Medulla oblongata (tissue), 1 donor: ENCODE data around the gene SYNGR2.

Experiments used
- DNase-seq: peaks from one replicate; pipeline ENCODE4 v3.0.0-alpha.2; 2015; ENCODE audit errors: extremely low spot score

The SYNGR2 gene, protein sequence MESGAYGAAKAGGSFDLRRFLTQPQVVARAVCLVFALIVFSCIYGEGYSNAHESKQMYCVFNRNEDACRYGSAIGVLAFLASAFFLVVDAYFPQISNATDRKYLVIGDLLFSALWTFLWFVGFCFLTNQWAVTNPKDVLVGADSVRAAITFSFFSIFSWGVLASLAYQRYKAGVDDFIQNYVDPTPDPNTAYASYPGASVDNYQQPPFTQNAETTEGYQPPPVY

DNA sequence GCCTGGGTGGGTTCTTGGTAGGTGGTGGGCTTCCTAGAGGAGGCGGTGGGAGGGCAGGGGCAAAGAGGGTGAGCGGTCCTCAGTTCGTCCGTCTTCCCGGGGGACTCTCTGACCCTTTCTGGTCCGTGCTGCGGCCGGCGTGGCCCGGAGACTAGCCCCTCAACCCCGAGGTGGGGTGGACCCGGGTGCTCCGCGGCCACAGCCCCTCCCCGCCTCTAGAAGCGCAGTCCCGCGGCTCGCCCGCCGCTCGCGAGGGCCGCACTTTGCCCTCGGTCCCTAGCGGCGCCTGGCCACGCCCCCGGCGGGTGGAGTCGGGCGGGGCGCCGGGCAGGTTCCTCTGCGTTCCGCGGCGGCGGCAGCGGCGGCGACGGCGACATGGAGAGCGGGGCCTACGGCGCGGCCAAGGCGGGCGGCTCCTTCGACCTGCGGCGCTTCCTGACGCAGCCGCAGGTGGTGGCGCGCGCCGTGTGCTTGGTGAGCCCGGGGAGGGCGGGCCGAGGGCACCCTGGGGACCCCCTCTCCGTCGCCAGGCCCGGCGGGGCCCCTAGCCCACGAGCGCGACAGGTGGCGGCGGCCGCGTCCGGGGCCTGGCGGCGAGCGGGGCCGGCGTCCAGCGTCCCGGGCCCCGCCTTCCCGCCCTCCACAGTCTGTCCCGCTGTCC, at the start of gene SYNGR2:
Gene SYNGR2 (plus strand): TSS at position 340 of the 661 bp plus-strand sequence. CDS start 36 bp downstream, at position 376.
- DNase-seq = peak; percentile 79

DNA sequence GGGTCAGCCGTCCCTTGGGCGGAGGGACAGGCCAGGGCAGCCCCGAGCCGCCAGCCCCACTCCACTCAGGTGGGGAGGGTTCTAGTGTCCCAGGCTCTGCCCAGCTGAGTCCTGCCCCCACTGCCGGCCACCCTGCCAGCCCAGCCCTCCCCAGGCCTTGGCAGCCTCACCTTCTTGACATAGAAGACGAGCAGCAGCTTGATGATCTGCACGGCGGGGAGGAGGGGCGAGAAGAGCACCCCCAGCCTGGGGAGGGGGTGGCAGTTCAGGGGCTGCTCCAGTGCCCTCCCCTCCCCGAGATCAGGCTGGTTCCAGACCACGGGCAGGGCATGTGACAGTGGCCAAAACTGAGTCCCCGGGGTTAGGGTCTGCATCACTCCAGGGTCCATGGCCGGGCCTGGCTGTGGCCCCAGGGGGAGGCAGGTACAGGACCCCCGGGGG, 49.6 kb upstream of the SYNGR2 start:
- DNase-seq = no peak

DNA sequence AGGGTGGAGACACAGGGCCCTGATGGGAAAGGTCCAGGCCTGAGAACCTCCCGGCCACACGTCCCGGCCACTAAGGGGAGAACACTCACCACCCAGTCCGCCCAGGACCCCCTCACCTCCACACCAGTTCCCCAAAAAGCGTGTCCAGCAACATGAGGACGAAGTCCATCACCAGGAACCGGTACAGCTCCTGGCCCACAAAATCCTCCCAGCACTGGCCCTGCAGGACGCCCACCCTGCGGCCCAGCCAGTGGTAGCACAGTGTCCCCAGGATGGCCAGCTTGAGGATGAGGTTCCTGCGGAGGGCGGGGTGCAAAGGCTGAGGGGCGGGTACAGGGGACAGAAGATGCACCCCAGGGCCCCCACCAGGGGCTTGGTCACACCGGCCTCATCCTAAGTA, 47.8 kb upstream of the SYNGR2 start:
- no peak for DNase-seq

GRCh38 chr17:78120971-78121800, 47.2 kb upstream of the SYNGR2 start:
- no peak for DNase-seq

- no peak for DNase-seq
Measured at GRCh38 chr17:78121801-78122215, 46.6 kb upstream of the SYNGR2 start.

DNA sequence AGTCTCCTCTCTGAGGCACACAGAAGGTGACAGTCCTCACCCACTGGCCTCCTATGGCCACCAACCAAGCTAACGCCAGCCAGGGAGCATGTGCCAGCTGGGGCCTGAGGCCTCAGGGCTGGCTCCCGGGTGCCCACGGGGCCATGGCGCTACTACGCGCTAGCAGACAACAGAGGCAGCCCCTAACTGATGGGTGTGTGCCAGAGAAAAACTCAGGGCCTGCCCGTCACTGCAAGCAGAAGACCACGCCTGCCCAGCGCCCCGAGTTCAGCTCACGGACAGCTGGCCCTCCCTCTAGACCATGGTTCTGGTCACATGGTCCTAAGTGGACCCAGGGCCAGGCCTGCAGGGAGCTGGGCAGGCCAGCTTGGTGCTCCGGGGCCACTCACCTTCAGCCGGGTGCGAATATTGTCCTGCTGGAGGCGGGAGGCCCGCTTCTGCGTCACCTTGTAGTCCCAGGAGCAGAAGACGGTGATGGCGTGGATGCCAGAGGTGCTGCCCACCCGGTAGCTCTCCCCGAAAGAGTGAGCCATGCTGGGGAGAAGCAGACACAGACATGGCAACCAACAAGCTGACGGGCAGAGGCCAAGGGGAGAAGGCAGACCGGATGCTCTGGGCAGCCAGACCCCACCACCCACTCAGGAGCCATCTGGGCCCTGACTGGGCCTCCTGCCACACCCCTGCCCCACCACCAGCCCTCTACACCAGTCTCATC, 46.0 kb upstream of the SYNGR2 start:
- no peak for DNase-seq

GRCh38 chr17:78122931-78123249, 45.5 kb upstream of the SYNGR2 start:
- DNase-seq = no peak

GRCh38 chr17:78123258-78123929, 45.0 kb upstream of the SYNGR2 start:
- no peak for DNase-seq

GRCh38 chr17:78124081-78124835, 44.1 kb upstream of the SYNGR2 start:
- DNase-seq = no peak

- DNase-seq = no peak
Measured at GRCh38 chr17:78124836-78125137, 43.6 kb upstream of the SYNGR2 start.

GRCh38 chr17:78125138-78125913, 43.1 kb upstream of the SYNGR2 start:
- DNase-seq = no peak

DNA sequence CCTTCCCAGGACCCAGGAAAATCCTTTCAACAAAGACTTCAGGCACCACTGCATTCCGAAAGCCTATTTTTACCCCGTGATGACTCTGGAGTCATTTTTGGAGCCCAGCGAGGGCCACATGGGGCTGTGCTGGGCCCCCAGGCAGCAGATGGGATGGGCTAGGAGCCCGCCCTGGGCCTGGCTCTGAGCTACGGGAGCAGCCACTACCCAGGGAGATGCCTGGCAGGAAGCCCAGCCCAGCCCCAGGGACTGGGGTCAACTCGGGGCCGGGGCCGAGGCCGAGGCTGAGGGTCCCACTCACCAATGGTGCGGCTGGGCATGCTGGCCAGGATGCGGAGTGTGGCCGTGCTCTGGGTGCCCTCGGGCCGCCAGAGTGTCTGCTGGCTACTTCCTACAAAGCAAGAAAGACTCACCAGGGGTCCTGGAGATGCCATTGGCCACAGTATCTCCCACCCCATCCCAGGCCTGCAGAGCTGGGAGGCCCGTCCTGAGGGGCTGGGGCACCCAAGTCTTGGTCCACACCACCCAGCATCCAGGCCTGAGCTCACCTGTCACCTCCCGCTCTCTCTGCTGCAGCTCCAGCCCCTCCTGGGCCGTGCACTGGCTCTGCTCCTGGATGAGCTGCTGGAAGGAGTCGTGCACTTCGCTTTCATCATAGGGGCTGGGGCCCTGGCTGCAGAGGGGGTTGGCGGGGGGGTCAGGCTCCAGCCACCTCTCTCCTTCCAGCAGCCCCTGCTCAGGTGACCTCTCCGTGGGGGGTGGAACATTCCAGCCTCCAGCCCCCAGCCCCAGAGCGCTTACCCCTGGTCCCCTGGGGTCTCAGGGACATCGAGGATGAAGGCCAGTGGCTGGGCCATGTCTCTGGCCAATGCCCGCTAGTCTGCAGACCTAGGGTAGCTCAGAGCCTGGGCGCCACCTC, 42.1 kb upstream of the SYNGR2 start:
- DNase-seq = no peak

DNA sequence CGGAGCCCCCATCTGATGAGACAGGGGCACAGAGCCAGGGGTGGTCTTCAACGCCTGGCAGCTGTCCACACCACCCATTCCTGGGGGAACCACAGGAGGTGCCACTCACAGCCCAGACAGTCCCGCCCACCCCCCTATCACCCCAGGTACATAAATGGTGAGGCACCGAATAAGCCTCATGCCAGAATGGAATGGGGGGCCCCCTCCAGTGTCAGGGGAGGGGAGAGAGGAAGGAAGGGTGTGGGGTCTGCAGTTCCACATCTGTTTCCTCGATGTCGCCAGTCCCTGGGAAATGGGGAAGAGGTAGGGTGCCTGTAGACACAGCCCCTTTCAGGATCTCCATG, 41.5 kb upstream of the SYNGR2 start:
- DNase-seq = no peak

DNA sequence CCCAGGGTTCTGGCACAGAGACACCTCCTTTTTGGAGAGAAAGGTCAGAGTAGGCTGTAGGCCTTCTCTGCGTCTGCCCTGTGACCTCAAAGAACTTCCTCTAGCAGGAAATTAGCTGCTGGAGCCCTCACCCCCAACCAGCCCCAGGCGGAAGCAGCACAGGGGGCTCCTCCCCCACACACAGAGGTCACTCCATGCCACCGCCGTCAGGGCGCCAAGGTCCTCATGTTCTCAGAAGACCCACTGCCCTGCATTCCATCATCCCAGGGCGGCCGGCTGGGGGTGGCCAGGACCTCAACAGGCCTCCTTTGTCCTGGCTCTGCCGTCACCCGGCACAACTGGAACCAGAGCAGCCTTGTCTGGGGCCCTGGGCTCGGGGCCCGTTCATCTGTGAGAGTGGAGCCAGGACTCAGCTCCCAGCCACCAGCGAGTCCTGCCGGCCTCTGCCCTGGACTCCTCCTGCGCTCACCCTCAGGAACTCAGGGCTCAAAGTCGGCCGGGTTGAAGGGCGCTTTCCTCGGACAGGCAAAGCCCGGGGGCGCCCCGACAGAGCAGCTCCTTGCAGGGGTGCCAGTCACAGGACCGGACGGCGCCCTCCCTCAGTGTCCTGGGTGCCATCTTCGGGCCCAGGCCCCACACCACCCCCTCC, 41.0 kb upstream of the SYNGR2 start:
- peak; percentile 95 for DNase-seq

DNA sequence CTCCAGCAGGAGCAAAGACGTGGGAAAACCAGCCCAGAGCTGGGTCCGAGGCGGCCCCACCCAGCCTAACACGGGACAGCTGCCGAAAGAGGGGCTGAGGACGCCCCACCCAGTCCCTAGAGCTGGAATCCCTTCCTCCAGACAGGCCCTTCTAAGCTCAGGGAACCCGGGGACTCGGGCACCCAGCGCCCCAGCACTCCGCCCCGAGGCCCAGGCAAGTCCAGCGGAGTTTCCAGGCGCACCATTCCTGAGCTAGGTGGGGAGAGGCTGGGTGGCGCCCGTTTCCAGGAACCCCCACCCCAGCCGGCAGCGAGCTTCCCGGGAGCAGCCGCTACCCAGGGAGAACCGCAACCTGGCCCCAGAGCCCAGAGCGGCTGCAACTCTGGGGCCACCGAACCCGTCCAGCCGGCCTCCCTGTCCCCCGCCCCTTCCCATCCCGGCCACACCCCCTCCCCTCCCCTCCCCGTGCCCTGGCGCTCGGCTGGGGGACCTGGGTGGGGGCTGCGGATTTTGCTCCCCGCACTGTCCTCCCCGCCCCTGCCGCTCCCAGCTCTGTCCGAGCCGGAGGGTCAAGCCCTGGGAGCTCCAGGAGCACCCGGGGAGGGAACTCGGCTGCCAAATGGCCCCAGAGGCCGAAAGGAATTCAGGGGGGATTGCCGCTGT, 40.4 kb upstream of the SYNGR2 start:
- no peak for DNase-seq

- DNase-seq = peak; percentile 79
Measured at GRCh38 chr17:78128551-78129350, 39.6 kb upstream of the SYNGR2 start, which contains the start of gene TMC6. TSS of gene TMC6 (minus strand) at chr17:78128755. CDS start at chr17:78126832, 1,923 bp downstream.
